AG09319 (cell line): ENCODE data around the gene PCBP3.

Experiments used
- DNase-seq: peaks from one replicate; pipeline ENCODE4 v3.0.0-alpha.2; 2010; ENCODE audit warnings: low read depth; ENCODE audit errors: extremely low read depth
- CTCF ChIP-seq: IDR thresholded peaks from 2 replicates; pipeline ENCODE4 v1.5.1; 2011; ENCODE audit warnings: low read depth, mild to moderate bottlenecking, inconsistent platforms, low read length, moderate library complexity

Gene PCBP3

DNA sequence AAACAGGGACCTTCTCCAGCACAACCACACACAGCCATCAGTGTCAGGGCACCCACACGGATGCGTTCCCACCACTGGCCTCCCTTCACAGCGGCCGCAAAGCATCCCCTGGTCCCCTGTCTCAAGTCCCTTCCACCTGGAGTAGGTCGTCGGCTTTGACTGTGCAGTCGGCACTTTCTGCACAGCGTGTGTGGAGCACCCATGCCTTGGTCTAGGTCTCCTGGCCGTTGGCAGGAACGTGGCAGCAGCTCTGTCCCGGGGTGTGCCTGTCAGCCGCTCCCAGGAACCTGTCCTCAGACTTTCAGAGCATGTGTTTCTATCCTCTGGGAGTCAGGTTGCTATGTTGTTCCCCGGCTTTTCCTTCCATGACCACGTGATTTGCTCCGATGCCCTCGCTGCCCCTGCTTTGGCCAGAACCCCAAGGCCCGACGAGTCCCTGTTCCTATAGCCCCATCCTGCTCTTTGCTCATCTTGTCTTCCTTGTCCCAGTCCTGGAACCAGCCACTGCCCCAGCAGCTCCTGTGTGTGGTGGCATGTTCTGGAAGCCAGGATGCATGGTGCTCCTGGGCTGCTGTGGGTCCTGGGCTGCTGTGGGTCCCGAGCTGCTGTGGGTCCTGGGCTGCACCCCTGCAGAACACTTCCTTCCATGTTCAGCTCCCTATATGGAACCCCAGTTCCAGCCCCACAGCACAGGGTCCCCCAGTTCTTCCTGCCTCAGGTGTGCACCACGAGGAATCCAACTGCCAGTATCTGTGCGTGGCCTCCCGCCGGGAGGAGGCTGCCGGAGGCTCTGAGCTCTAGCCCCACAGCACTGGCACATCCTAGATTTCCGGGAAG, 253.9 kb downstream of the PCBP3 start:
- no peak for TF ChIP-seq CTCF
- DNase-seq: no peak

- TF ChIP-seq CTCF: no peak
- no peak for DNase-seq
These were observed 254.5 kb downstream of the PCBP3 start for GRCh38 chr21:45898028-45898350.

DNA sequence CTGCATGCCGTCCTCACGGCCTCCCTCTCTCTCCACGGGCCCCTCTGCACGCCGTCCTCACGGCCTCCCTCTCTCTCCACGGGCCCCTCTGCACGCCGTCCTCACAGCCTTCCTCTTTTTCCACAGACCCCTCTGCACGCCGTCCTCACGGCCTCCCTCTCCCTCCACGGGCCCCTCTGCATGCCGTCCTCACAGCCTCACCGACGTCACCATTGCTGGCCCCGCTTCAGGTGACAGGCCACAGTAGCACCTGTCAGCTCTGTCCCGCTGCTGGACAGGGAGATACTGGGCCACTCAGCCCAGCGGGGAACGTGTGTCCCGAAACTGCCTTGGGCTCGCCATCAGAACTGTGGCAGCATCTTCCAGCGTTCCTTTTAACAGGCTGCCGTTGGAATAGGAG, 255.3 kb downstream of the PCBP3 start:
- DNase-seq: no peak
- TF ChIP-seq CTCF: no peak

DNA sequence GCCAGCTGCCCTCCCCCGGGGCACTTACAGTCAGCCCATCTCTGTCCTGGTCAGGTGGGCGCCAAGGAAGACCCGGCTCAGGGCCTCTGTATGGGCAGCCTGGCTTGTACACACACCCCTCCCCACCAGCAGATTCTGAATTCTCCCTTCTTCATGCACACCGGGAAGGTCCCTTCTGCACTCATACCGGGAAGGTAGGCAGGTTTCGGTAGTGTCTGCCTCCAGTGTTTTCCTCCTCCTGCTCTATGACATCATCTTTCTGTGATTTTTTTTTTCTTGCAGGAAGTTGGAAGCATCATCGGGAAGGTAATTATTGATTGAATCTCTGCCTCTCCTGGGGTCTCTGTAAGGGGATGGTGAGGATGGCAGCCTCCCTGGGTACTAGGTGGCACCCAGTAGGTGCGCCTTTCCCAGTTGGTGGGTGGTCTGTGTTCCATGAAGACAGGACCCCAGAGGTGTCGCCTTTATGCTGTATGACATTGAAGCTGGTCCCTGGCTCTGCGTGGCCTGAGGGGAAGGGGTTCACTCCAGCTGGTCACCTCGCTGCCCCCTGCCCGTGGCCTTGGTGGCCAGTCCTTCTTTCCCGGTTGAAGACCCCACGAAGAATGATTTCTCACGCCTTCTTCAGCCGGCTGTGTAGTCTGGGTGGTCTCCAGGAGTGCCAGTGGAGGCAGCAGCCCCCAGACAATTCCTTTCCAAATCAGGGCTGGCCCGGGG, 255.9 kb downstream of the PCBP3 start:
- DNase-seq: no peak

GRCh38 chr21:45900034-45900868, 256.7 kb downstream of the PCBP3 start:
- no peak for DNase-seq
- no peak for TF ChIP-seq CTCF

More for the DNA sequence above, 255.9 kb downstream of the PCBP3 start:
- TF ChIP-seq CTCF: no peak

DNA sequence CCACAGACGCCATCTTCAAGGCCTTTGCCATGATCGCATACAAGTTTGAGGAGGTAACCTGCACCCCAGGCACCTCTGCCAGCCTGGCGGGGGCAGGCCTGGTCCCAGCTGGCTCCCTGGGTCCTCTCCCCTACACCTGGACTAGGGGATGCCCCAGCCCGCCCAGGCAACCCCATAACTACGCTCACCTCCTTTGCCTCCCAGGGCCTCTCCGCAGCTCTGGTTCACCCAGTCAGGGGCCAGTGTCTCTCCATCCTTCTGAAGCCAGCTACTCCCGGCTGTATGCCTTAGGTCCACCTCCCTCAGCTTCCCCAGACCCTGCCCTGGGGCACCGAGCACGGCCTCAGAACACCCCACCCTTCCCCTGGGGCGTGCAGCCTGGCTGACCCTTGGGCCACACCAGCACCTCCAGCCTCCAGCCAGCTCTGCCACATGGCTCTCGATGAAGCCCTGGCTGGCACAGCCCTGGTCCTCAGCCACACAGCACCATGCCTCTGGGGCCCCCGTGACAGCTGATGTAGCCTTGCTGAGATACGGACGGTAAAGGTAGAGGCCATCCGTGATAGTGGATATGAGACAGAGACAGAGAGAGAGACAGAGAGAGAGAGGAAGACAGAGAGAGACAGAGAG, 257.7 kb downstream of the PCBP3 start:
- TF ChIP-seq CTCF: no peak
- DNase-seq: no peak
